GM19467 (cell line): ENCODE measurements around the gene PRPF40A.

ENCODE experiments used
- ATAC-seq: cut with Tn5 transposase; IDR thresholded peaks from one replicate; pipeline ENCODE4 v1.9.1; 2021; ENCODE audit warnings: mild to moderate bottlenecking, moderate library complexity; ENCODE audit not compliant: unreplicated experiment

Gene PRPF40A

GRCh38 chr2:152718076-152718908 lies 1.0 kb upstream of the PRPF40A start, which contains the start of gene ARL6IP6:
Gene ARL6IP6, plus strand, starts transcription at chr2:152718620. Its CDS starts 5 bp downstream, at chr2:152718625.
- peak; percentile 70 for ATAC-seq

- no peak for ATAC-seq
Measured at GRCh38 chr2:152716805-152717227, 445 bp downstream of the PRPF40A start.

- no peak for ATAC-seq
Measured at GRCh38 chr2:152715854-152716428, 1.3 kb downstream of the PRPF40A start.

- ATAC-seq = no peak
Measured at GRCh38 chr2:152715112-152715511, 2.1 kb downstream of the PRPF40A start.

- no peak for ATAC-seq
Measured at GRCh38 chr2:152710713-152711112, 6.5 kb downstream of the PRPF40A start.

- ATAC-seq = no peak
Measured at GRCh38 chr2:152708742-152709141, 8.5 kb downstream of the PRPF40A start.

GRCh38 chr2:152706477-152707021 lies 10.7 kb downstream of the PRPF40A start:
- ATAC-seq = no peak

- ATAC-seq = no peak
Measured at GRCh38 chr2:152701198-152701597, 16.1 kb downstream of the PRPF40A start.

GRCh38 chr2:152696476-152696875 lies 20.8 kb downstream of the PRPF40A start:
- no peak for ATAC-seq

- ATAC-seq = no peak
Measured at GRCh38 chr2:152695763-152696162, 21.5 kb downstream of the PRPF40A start.

- ATAC-seq = peak; percentile 53
Measured at GRCh38 chr2:152694161-152694661, 23.1 kb downstream of the PRPF40A start.

GRCh38 chr2:152693033-152693432 lies 24.2 kb downstream of the PRPF40A start:
- peak; percentile 75 for ATAC-seq

GRCh38 chr2:152686321-152686720 lies 30.9 kb downstream of the PRPF40A start:
- no peak for ATAC-seq

GRCh38 chr2:152683400-152683799 lies 33.9 kb downstream of the PRPF40A start:
- ATAC-seq = no peak

GRCh38 chr2:152682663-152683062 lies 34.6 kb downstream of the PRPF40A start:
- ATAC-seq = no peak

GRCh38 chr2:152678808-152679207 lies 38.5 kb downstream of the PRPF40A start:
- no peak for ATAC-seq

GRCh38 chr2:152676461-152676860 lies 40.8 kb downstream of the PRPF40A start:
- ATAC-seq = no peak

GRCh38 chr2:152674334-152674733 lies 42.9 kb downstream of the PRPF40A start:
- ATAC-seq = no peak

GRCh38 chr2:152664725-152665124 lies 52.5 kb downstream of the PRPF40A start:
- no peak for ATAC-seq

GRCh38 chr2:152661076-152661475 lies 56.2 kb downstream of the PRPF40A start:
- ATAC-seq = no peak

- ATAC-seq = no peak
Measured at GRCh38 chr2:152658221-152658620, 59.0 kb downstream of the PRPF40A start.

- ATAC-seq = no peak
Measured at GRCh38 chr2:152657043-152657442, 60.2 kb downstream of the PRPF40A start.
